ENCODE results near the gene MCEE. TPM values are rescaled to one million over a fixed set of nuclear protein-coding genes. Genes with fewer than 3 reads are reported as not detected.
"Not testable (repeated sequence)": the region's sequence is repeated elsewhere in the genome, so short reads cannot be mapped to it uniquely, and the experiment has no call there.

Gene MCEE
- total RNA-seq, 1 experiment from 2014 or later: 17.7 TPM

GRCh38 chr2:71129114-71129901, 721 bp downstream of the MCEE start:
- peak; percentile 48 for DNase-seq (ENCODE audit: low read depth)

DNA sequence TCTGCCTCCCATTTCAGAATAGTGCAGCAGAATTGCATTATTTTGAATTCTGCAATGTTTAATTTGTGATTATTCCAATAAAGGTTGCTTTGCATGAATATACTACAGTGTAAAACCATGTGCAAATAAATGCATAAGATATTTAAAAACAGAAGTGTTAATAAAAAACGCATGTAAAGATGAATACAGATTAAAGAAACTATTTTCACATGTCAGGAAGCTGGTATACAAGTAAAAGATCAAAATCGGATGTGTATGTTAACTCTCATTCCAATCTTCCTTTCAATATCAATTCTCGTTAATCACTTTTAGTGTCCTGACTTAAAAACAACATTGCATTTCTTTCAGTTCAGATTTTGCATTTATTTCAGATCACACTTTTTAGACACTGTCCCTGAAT, 3.1 kb downstream of the MCEE start:
- no peak for DNase-seq (ENCODE audit: low read depth)

GRCh38 chr2:71125506-71126294, 4.3 kb downstream of the MCEE start:
- no peak for DNase-seq (ENCODE audit: low read depth)

DNA sequence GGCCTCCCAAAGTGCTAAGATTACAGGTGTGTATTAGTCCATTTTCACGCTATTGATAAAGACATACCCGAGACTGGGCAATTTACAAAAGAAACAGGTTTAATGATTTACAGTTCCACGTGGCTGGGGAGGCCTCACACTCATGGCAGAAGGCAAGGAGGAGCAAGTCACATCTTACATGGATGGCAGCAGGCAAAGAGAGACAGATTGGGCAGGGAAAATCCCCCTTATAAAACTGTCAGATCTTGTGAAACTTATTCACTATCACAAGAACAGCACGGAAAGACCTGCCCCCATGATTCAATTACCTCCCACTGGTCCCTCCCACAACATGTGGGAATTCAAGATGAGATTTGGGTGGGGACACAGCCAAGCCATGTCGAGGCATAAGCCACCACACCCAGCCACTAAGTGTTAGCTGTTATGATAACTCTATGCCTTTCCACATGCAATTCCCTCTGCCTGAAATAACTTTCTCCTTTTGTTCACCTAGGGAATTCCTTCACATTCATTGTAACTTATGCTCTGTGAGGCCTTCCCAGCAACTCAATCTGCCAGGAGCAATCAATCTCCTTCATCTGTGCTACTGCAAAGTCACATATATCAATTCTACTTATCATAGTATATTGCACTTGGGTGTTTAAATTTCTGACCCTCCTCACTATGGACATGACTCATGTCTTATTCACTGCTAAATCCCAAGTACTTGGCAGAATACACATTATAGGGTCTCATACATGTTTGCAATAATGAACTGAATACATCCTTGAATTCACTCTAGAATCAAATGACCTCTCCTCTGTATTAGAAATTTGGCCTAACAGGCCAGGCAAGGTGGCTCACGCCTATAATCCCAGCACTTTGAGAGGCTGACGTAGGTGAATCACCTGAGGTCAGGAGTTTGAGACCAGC, 7.4 kb downstream of the MCEE start:
- DNase-seq (ENCODE audit: low read depth): peak; percentile 3

- DNase-seq (ENCODE audit: low read depth): no peak
Observed at GRCh38 chr2:71121479-71121878, 8.6 kb downstream of the MCEE start.

DNA sequence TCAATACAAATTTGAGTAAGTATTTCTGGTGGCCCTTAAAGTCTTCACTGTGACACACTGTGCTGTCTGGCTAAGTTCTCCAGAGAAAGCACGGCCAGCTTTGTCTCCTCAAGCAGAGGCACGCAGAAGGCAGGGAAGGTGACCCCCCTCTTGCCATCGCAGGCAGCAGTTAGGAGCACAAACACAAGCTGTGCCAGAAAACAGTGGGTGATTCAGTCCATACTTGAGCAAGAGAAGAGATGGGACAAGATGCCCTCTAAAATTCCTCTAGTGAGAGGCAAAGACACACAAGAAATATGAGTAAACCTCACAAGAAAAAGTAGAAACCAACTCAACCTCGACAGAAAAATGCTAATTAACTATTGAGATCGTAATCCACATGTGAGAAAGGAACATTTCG, 9.8 kb downstream of the MCEE start:
- no peak for DNase-seq (ENCODE audit: low read depth)

GRCh38 chr2:71117063-71117462, 13.0 kb downstream of the MCEE start:
- DNase-seq (ENCODE audit: low read depth): no peak

- DNase-seq (ENCODE audit: low read depth): no peak
Observed at GRCh38 chr2:71113843-71114242, 16.2 kb downstream of the MCEE start.

DNA sequence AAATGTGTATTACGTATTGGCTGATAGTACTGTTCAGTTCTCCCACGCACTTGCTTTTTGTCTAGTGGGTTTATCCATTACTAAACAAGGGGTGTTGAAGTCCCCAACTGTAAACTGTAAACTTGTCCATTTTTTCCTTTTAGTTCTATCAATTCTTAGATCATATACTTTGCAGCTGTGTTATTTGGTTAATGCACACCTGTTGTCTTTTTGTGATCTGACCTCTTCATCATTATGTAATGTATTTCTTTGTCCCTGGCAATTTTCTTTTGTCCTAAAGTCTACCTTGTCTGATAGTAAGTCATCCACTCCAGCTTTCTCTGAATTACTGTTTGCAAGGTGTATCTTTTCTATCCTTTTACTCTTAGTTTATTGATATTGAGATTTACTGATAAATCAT, 21.9 kb downstream of the MCEE start:
- DNase-seq (ENCODE audit: low read depth): no peak

DNA sequence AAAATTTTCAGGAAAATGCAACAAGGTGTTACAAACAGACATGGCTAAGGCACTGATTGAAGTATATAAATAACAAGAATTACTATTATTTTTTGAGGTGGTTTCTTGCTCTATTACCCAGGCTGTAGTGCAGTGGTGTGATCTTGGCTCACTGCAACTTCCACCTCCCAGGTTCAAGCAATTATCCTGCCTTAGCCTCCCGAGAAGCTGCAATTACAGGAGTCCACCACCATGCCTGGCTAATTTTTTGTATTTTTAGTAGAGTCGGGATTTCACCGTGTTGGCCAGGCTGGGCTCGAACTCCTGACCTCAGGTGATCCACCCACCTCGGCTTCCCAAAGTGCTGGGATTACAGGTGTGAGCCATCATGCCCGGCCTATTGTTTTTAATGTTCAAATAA, 23.6 kb downstream of the MCEE start:
- DNase-seq (ENCODE audit: low read depth): not testable (repeated sequence)

- no peak for DNase-seq (ENCODE audit: low read depth)
Observed at GRCh38 chr2:71103809-71104208, 26.2 kb downstream of the MCEE start.

GRCh38 chr2:71102981-71103681, 26.9 kb downstream of the MCEE start:
- DNase-seq (ENCODE audit: low read depth): no peak

GRCh38 chr2:71101656-71102055, 28.4 kb downstream of the MCEE start:
- peak; percentile 88 for DNase-seq (ENCODE audit: low read depth)

GRCh38 chr2:71100195-71100964, 29.6 kb downstream of the MCEE start:
- peak; percentile 64 for DNase-seq (ENCODE audit: low read depth)

DNA sequence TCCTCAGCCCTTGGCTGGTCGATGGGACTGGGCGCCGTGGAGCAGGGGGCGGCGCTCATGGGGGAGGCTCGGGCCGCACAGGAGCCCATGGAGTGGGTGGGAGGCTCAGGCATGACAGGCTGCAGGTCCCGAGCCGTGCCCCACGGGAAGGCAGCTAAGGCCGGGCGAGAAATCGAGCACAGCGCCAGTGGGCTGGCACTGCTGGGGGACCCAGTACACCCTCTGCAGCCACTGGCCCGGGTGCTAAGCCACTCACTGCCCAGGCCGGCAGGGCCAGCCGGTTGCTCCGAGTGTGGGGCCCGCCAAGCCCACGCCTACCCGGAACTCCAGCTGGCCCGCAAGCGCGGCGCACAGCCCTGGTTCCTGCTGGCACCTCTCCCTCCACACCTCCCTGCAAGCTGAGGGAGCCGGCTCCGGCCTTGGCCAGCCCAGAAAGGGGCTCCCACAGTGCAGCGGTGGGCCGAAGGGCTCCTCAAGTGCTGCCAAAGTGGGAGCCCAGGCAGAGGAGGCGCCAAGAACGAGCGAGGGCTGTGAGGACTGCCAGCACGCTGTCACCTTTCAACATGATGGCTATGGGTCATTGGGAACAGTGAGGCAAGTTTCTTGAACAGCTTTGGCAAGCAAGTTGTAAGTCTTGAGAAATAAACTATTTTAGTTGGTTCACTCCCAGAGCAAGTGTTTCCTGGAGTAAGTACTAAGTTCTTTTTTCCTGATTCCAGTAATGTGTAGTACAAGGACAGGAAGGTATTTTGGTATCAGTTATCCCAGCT, 37.4 kb downstream of the MCEE start:
- not testable (repeated sequence) for DNase-seq (ENCODE audit: low read depth)

DNA sequence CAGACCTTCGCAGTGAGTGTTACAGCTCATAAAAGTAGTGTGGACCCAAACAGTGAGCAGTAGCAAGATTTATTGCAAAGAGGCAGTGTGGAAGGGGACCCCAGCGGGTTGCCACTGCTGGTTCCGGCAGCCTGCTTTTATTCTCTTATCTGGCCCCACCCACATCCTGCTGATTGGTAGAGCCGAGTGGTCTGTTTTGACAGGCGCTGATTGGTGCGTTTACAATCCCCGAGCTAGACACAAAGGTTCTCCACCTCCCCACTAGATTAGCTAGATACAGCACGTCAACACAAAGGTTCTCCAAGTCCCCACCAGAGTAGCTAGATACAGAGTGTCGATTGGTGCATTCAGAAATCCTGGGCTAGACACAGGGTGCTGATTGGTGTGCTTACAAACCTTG, 38.2 kb downstream of the MCEE start:
- DNase-seq (ENCODE audit: low read depth): not testable (repeated sequence)

- not testable (repeated sequence) for DNase-seq (ENCODE audit: low read depth)
Observed at GRCh38 chr2:71089475-71089874, 40.6 kb downstream of the MCEE start.

- not testable (repeated sequence) for DNase-seq (ENCODE audit: low read depth)
Observed at GRCh38 chr2:71085325-71086003, 44.6 kb downstream of the MCEE start.

GRCh38 chr2:71083752-71084312, 46.2 kb downstream of the MCEE start:
- not testable (repeated sequence) for DNase-seq (ENCODE audit: low read depth)

All from M059J (cell line).